ENCODE results near the gene NFAM1.

DNA sequence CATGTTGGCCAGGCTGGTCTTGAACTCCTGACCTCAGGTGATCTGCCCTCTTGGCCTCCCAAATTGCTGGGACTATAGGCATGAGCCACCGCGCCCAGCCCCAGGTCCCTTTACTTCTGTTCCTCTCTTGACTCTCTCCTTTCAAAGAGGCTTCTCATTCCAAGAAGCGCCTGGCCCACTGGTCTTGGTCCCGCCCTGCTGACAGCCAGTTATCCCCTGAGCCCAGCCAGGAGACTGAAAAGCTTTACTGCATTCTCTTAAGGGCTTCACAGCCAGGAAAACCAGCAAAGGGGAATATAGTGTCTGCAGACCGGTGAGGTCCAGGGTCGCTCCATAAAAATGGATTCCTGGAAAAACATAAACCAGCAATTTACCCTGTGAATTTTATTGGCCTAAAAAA lies 68.3 kb downstream of the NFAM1 start:
- TF ChIP-seq, protein P1, sequence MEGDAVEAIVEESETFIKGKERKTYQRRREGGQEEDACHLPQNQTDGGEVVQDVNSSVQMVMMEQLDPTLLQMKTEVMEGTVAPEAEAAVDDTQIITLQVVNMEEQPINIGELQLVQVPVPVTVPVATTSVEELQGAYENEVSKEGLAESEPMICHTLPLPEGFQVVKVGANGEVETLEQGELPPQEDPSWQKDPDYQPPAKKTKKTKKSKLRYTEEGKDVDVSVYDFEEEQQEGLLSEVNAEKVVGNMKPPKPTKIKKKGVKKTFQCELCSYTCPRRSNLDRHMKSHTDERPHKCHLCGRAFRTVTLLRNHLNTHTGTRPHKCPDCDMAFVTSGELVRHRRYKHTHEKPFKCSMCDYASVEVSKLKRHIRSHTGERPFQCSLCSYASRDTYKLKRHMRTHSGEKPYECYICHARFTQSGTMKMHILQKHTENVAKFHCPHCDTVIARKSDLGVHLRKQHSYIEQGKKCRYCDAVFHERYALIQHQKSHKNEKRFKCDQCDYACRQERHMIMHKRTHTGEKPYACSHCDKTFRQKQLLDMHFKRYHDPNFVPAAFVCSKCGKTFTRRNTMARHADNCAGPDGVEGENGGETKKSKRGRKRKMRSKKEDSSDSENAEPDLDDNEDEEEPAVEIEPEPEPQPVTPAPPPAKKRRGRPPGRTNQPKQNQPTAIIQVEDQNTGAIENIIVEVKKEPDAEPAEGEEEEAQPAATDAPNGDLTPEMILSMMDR (IDR thresholded peaks at IDR 0.05), result no peak
- no peak for TF ChIP-seq POLR2A (IDR thresholded peaks at IDR 0.05)
